Mesenchymal stem cell (in vitro differentiated cells and primary cell): ENCODE measurements around the gene C2orf42.

Experiments used
- DNase-seq: peaks from one replicate; pipeline ENCODE4 v3.0.0-alpha.2; 2013
- H2AFZ ChIP-seq: one replicate; pipeline ENCODE4 v1.6.1; 2013; ENCODE audit warnings: low read depth, mild to moderate bottlenecking, control low read depth, inconsistent platforms, low read length, moderate library complexity
- H2AK5ac ChIP-seq: 2 replicates; pipeline ENCODE4 v1.6.1; 2013; ENCODE audit warnings: low read length, moderate library complexity, mild to moderate bottlenecking, inconsistent platforms; ENCODE audit not compliant: severe bottlenecking
- H2BK120ac ChIP-seq: one replicate; pipeline ENCODE4 v1.6.1; 2013; ENCODE audit warnings: low read depth, mild to moderate bottlenecking, inconsistent platforms, low read length, moderate library complexity
- H2BK12ac ChIP-seq, 2 experiments: one replicate each; pipeline ENCODE4 v1.6.1; 2013; ENCODE audit warnings: inconsistent platforms in 2 of 2, low read length in 2 of 2, mild to moderate bottlenecking in 2 of 2, moderate library complexity in 2 of 2, control low read depth in 1 of 2
- H2BK15ac ChIP-seq: one replicate; pipeline ENCODE4 v1.6.1; 2013; ENCODE audit warnings: mild to moderate bottlenecking, low read depth, inconsistent platforms; ENCODE audit not compliant: poor library complexity, severe bottlenecking
- H2BK5ac ChIP-seq: 2 replicates; pipeline ENCODE4 v1.6.1; 2013; ENCODE audit warnings: low read depth, mild to moderate bottlenecking, low read length, control low read depth, inconsistent platforms; ENCODE audit not compliant: poor library complexity, severe bottlenecking
- H3K14ac ChIP-seq, 2 experiments: one replicate each; pipeline ENCODE4 v1.6.1; 2013; ENCODE audit warnings: inconsistent platforms in 2 of 2, low read length in 2 of 2, control low read depth in 1 of 2, mild to moderate bottlenecking in 1 of 2, moderate library complexity in 1 of 2
- H3K18ac ChIP-seq, 2 experiments: one replicate each; pipeline ENCODE4 v1.6.1; 2013; ENCODE audit warnings: inconsistent platforms in 2 of 2, low read length in 2 of 2, control low read depth in 1 of 2, low read depth in 1 of 2, mild to moderate bottlenecking in 1 of 2
- H3K23ac ChIP-seq, 2 experiments: one replicate each; pipeline ENCODE4 v1.6.1; 2013; ENCODE audit warnings: inconsistent platforms in 2 of 2, low read length in 2 of 2, mild to moderate bottlenecking in 2 of 2, moderate library complexity in 2 of 2, control low read depth in 1 of 2
- H3K27ac ChIP-seq: 2 replicates; pipeline ENCODE4 v1.5.1; 2013; ENCODE audit warnings: mild to moderate bottlenecking, moderate library complexity, low read length, control low read depth, inconsistent platforms; ENCODE audit not compliant: poor library complexity, severe bottlenecking
- H3K27me3 ChIP-seq, 2 experiments: 2 replicates each; pipeline versions ENCODE4 v1.6.1 to v1.7.0; 2013; ENCODE audit warnings: low read length in 2 of 2, mild to moderate bottlenecking in 2 of 2, moderate library complexity in 2 of 2, control low read depth in 1 of 2, inconsistent platforms in 1 of 2; ENCODE audit not compliant: control insufficient read depth in 1 of 2, insufficient read depth in 1 of 2
- H3K36me3 ChIP-seq, 2 experiments: 2 replicates each; pipeline versions ENCODE4 v1.6.1 to v1.7.0; 2013; ENCODE audit warnings: low read length in 2 of 2, control low read depth in 1 of 2, inconsistent platforms in 1 of 2, low read depth in 1 of 2, mild to moderate bottlenecking in 1 of 2; ENCODE audit not compliant: insufficient read depth in 2 of 2, control insufficient read depth in 1 of 2
- H3K4ac ChIP-seq, 2 experiments: one replicate each; pipeline ENCODE4 v1.6.1; 2013; ENCODE audit warnings: inconsistent platforms in 2 of 2, low read length in 2 of 2, mild to moderate bottlenecking in 2 of 2, moderate library complexity in 2 of 2, control low read depth in 1 of 2, low read depth in 1 of 2
- H3K4me1 ChIP-seq: 2 replicates; pipeline ENCODE4 v1.6.1; 2013; ENCODE audit warnings: low read depth, low read length, control low read depth; ENCODE audit not compliant: control insufficient read depth, insufficient read depth
- H3K4me2 ChIP-seq: 2 replicates; pipeline ENCODE4 v1.6.1; 2013; ENCODE audit warnings: low read length, mild to moderate bottlenecking, inconsistent platforms; ENCODE audit not compliant: poor library complexity, severe bottlenecking
- H3K4me3 ChIP-seq, 2 experiments: 2 replicates each; pipeline versions ENCODE4 v1.5.1 to v1.7.0; 2013; ENCODE audit warnings: low read length in 2 of 2, mild to moderate bottlenecking in 2 of 2, control low read depth in 1 of 2, low read depth in 1 of 2; ENCODE audit not compliant: insufficient read depth in 1 of 2
- H3K79me1 ChIP-seq: replicated peaks from 2 replicates; pipeline ENCODE4 v1.6.1; 2013; ENCODE audit warnings: mild to moderate bottlenecking, control low read depth, low read length, inconsistent platforms; ENCODE audit not compliant: poor library complexity, severe bottlenecking
- H3K9ac ChIP-seq: 2 replicates; pipeline ENCODE4 v1.7.0; 2013; ENCODE audit warnings: mild to moderate bottlenecking, low read length, moderate library complexity
- H3K9me3 ChIP-seq: 2 replicates; pipeline ENCODE4 v1.7.0; 2013; ENCODE audit warnings: mild to moderate bottlenecking, low read length; ENCODE audit not compliant: control insufficient read depth
- H4K8ac ChIP-seq: one replicate; pipeline ENCODE4 v1.6.1; 2013; ENCODE audit warnings: inconsistent platforms, mild to moderate bottlenecking, low read length, moderate library complexity
- H4K91ac ChIP-seq: one replicate; pipeline ENCODE4 v1.6.1; 2013; ENCODE audit warnings: mild to moderate bottlenecking, low read length, inconsistent platforms
- WGBS: methylation state at CpG from one replicate; pipeline ENCODE4 v1.1.7; 2013; ENCODE audit warnings: mixed read lengths; 5-methylcytosine and 5-hydroxymethylcytosine counted together

Gene C2orf42

GRCh38 chr2:70201831-70202230, 11.0 kb upstream of the C2orf42 start:
- peaks cover 0 to 4% of the 10 kb centered on the region in 2 experiments for H3K36me3 ChIP-seq
- H3K4me3 ChIP-seq, result no peak overlapping the region
- H4K91ac ChIP-seq, result no peak overlapping the region
- no peak overlapping the region for H2BK120ac ChIP-seq
- no peak overlapping the region for H3K14ac ChIP-seq
- H3K9ac ChIP-seq, result no peak overlapping the region
- no peak overlapping the region for H4K8ac ChIP-seq
- DNase-seq, result no peak
- H3K18ac ChIP-seq, result no peak overlapping the region
- no peaks in the 10 kb centered on the region for H3K79me1 ChIP-seq
- H2BK12ac ChIP-seq, result no peak overlapping the region
- H2AFZ ChIP-seq, result no peak overlapping the region
- no peak overlapping the region for H3K27ac ChIP-seq
- no peak overlapping the region for H3K4ac ChIP-seq
- no peak overlapping the region for H2BK5ac ChIP-seq
- 94% methylated on average over 6 of the region's 6 CpGs for WGBS
- no peaks in the 10 kb centered on the region for H3K4me1 ChIP-seq
- no peaks in the 10 kb centered on the region for H3K9me3 ChIP-seq
- no peak overlapping the region for H2BK15ac ChIP-seq
- no peak overlapping the region for H3K23ac ChIP-seq
- H3K27me3 ChIP-seq, result no peaks in the 10 kb centered on the region
- no peak overlapping the region for H3K4me2 ChIP-seq
- H2AK5ac ChIP-seq, result no peak overlapping the region

DNA sequence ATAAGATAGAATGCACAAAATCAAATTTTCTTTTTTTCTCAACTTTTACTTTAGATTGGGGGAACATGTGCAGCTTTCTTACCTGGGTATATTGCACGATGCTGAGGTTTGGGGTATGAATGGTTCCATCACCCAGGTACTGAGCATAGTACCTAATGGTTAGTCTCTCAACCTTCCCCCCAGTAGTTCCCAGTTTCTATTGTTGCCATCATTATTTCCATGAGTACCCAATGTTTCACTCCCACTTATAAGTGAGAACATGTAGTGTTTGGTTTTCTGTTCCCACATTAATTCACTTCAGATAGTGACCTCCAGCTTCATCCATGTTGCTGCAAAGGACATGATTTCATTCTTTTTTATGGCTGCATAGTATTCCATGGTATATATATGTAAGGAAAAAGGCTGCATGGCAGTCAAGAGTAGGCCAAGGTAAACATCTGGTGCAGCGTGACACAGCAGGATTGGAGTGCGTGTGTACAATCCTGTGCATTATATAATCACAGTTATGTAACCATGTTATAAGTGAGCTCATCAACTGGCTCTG, 10.5 kb upstream of the C2orf42 start:
- no peaks in the 10 kb centered on the region for H3K4me1 ChIP-seq
- H3K27me3 ChIP-seq, result no peaks in the 10 kb centered on the region
- DNase-seq, result no peak
- no peak overlapping the region for H2AK5ac ChIP-seq
- H3K79me1 ChIP-seq, result no peaks in the 10 kb centered on the region
- H2BK12ac ChIP-seq, result no peak overlapping the region
- no peak overlapping the region for H3K4me2 ChIP-seq
- H2BK5ac ChIP-seq, result no peak overlapping the region
- H3K4me3 ChIP-seq, result no peak overlapping the region
- H3K23ac ChIP-seq, result no peak overlapping the region
- no peak overlapping the region for H3K27ac ChIP-seq
- no peaks in the 10 kb centered on the region for H3K9me3 ChIP-seq
- H3K9ac ChIP-seq, result no peak overlapping the region
- WGBS, result 100% methylated on average over 1 of the region's 3 CpGs
- H3K4ac ChIP-seq, result no peak overlapping the region
- no peak overlapping the region for H2BK120ac ChIP-seq
- no peak overlapping the region for H2AFZ ChIP-seq
- no peak overlapping the region for H3K18ac ChIP-seq
- H3K14ac ChIP-seq, result no peak overlapping the region
- no peak overlapping the region for H4K91ac ChIP-seq
- H3K36me3 ChIP-seq, result peaks cover 0 to 3% of the 10 kb centered on the region in 2 experiments
- H4K8ac ChIP-seq, result no peak overlapping the region
- H2BK15ac ChIP-seq, result no peak overlapping the region

DNA sequence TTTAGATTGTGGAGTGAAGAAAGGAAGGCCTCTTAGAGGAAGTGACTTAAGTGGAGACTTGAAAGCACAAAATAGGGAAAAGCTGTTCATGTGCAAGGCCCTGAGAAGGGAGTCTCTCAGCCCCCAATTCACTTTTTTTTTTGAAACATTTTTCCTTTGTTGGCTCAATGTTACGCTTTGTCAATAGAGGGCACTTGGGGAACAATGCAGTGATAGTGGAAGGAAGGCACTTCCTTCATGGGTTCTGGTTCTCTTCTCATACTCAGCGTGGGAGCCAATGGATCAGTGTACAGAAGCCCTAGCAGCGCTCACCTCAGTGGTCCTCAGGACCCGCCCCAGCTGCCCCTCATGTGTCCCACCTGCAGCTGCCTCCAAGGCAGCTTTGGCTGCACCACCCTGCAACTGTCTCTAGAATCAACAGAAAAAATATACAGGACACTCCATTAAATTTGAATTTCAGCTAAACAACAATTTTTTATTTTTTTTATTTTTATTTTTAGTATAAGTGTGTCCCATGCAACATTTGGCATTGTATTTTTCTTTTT, 8.6 kb upstream of the C2orf42 start:
- Histone ChIP-seq H2BK5ac (no peak overlapping the region), H2AFZ (no peak overlapping the region), H2BK120ac (no peak overlapping the region), H2AK5ac (no peak overlapping the region), H3K27ac (no peak overlapping the region), H3K79me1 (no peaks in the 10 kb centered on the region), H3K27me3 (no peaks in the 10 kb centered on the region), H3K9ac (no peak overlapping the region), H3K36me3 (peaks cover 0 to 3% of the 10 kb centered on the region in 2 experiments), H3K18ac (no peak overlapping the region), H3K9me3 (no peaks in the 10 kb centered on the region), H3K4ac (no peak overlapping the region), H3K4me1 (no peaks in the 10 kb centered on the region), H2BK15ac (no peak overlapping the region), H3K23ac (no peak overlapping the region), H4K91ac (no peak overlapping the region), H2BK12ac (no peak overlapping the region), H3K14ac (no peak overlapping the region), H3K4me3 (no peak overlapping the region), H3K4me2 (no peak overlapping the region), H4K8ac (no peak overlapping the region)
- WGBS, result 74% methylated on average over 4 of the region's 4 CpGs
- DNase-seq, result no peak

GRCh38 chr2:70192516-70192915, 1.7 kb upstream of the C2orf42 start:
- H3K36me3 ChIP-seq, result no peaks in the 10 kb centered on the region
- no peak overlapping the region for H3K23ac ChIP-seq
- no peak overlapping the region for H3K4ac ChIP-seq
- no peak overlapping the region for H2BK15ac ChIP-seq
- WGBS, result 87% methylated on average over 4 of the region's 5 CpGs
- H2BK12ac ChIP-seq, result no peak overlapping the region
- no peak for DNase-seq
- no peak overlapping the region for H3K18ac ChIP-seq
- H3K79me1 ChIP-seq, result no peaks in the 10 kb centered on the region
- no peak overlapping the region for H4K91ac ChIP-seq
- no peak overlapping the region for H3K27ac ChIP-seq
- H2AK5ac ChIP-seq, result no peak overlapping the region
- H4K8ac ChIP-seq, result no peak overlapping the region
- H2BK5ac ChIP-seq, result no peak overlapping the region
- H2BK120ac ChIP-seq, result no peak overlapping the region
- H3K9ac ChIP-seq, result no peak overlapping the region
- no peak overlapping the region for H3K4me2 ChIP-seq
- no peak overlapping the region for H3K14ac ChIP-seq
- no peaks in the 10 kb centered on the region for H3K27me3 ChIP-seq
- H3K4me1 ChIP-seq, result peaks cover 1% of the 10 kb centered on the region
- no peak overlapping the region for H3K4me3 ChIP-seq
- H3K9me3 ChIP-seq, result no peaks in the 10 kb centered on the region
- H2AFZ ChIP-seq, result no peak overlapping the region
